ENCODE results near the gene FAM120B.

Gene FAM120B

GRCh38 chr6:170375661-170376060 lies 69.1 kb downstream of the FAM120B start:
- Histone ChIP-seq H3K27me3 (ENCODE audit: insufficient read depth, low read length) (no peaks in the 10 kb centered on the region), H2AFZ (ENCODE audit: low read length) (no peak overlapping the region), H3K27ac (ENCODE audit: low read depth, low read length, poor library complexity, severe bottlenecking) (no peak overlapping the region), H3K4me1 (ENCODE audit: insufficient read depth, low read length, severe bottlenecking) (peaks cover 20% of the 10 kb centered on the region), H3K36me3 (ENCODE audit: insufficient read depth, low read length) (no peaks in the 10 kb centered on the region), H4K20me1 (ENCODE audit: insufficient read depth, low read length) (no peaks in the 10 kb centered on the region), H3F3A (ENCODE audit: insufficient read depth, low read length) (no peaks in the 10 kb centered on the region), H3K9me3 (ENCODE audit: low read length) (no peaks in the 10 kb centered on the region), H3K4me2 (ENCODE audit: low read length) (no peak overlapping the region), H3K4me3 (ENCODE audit: low read depth, low read length, poor library complexity, severe bottlenecking) (no peak overlapping the region), H3K9ac (ENCODE audit: low read length) (no peak overlapping the region), H3K9me2 (ENCODE audit: low read depth, low read length) (no peaks in the 10 kb centered on the region), H3K79me2 (ENCODE audit: insufficient read depth, low read length) (no peaks in the 10 kb centered on the region)
- TF ChIP-seq EZH2 (IDR thresholded peaks at IDR 0.05; ENCODE audit: borderline replicate concordance, low read length), result no peak
- TF ChIP-seq, protein P1, sequence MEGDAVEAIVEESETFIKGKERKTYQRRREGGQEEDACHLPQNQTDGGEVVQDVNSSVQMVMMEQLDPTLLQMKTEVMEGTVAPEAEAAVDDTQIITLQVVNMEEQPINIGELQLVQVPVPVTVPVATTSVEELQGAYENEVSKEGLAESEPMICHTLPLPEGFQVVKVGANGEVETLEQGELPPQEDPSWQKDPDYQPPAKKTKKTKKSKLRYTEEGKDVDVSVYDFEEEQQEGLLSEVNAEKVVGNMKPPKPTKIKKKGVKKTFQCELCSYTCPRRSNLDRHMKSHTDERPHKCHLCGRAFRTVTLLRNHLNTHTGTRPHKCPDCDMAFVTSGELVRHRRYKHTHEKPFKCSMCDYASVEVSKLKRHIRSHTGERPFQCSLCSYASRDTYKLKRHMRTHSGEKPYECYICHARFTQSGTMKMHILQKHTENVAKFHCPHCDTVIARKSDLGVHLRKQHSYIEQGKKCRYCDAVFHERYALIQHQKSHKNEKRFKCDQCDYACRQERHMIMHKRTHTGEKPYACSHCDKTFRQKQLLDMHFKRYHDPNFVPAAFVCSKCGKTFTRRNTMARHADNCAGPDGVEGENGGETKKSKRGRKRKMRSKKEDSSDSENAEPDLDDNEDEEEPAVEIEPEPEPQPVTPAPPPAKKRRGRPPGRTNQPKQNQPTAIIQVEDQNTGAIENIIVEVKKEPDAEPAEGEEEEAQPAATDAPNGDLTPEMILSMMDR (IDR thresholded peaks at IDR 0.05; ENCODE audit: low read length), result no peak

DNA sequence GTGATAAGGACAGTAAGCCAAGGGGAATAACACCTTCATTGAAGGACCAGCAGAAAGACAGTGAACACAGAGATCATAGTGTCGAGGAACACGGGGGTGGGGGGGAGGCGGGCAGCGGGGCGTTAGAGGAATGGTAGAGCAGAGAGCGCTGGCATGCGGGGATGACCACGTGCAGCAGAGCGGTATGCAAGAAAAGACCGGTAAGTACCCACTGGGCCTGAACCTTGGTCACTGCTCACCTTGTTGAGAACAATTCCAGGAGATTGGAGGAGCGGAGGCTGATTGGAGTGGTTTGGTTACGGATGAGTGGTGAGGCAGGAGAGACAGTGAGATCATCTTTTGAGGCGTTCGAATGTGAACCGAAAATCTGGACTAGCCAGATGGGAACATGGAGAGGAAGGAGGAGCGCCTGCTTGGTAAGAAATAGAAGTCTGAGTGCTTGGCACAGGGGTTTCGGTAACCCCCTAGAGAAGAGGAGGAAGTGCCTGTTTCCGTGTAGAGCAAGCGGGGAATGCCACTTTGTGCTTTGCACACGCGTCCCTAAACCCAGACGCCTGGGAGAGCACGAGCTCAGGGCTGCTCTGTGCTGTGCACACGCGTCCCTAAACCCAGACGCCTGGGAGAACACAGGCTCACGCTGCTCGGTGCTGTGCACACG lies 70.0 kb downstream of the FAM120B start:
- no peak overlapping the region for H3K27ac ChIP-seq (ENCODE audit: low read depth, low read length, poor library complexity, severe bottlenecking)
- no peaks in the 10 kb centered on the region for H3F3A ChIP-seq (ENCODE audit: insufficient read depth, low read length)
- no peaks in the 10 kb centered on the region for H4K20me1 ChIP-seq (ENCODE audit: insufficient read depth, low read length)
- H2AFZ ChIP-seq (ENCODE audit: low read length), result no peak overlapping the region
- H3K9ac ChIP-seq (ENCODE audit: low read length), result no peak overlapping the region
- no peaks in the 10 kb centered on the region for H3K36me3 ChIP-seq (ENCODE audit: insufficient read depth, low read length)
- no peak overlapping the region for H3K4me2 ChIP-seq (ENCODE audit: low read length)
- H3K9me2 ChIP-seq (ENCODE audit: low read depth, low read length), result no peaks in the 10 kb centered on the region
- H3K27me3 ChIP-seq (ENCODE audit: insufficient read depth, low read length), result no peaks in the 10 kb centered on the region
- H3K4me3 ChIP-seq (ENCODE audit: low read depth, low read length, poor library complexity, severe bottlenecking), result no peak overlapping the region
- H3K79me2 ChIP-seq (ENCODE audit: insufficient read depth, low read length), result no peaks in the 10 kb centered on the region
- TF ChIP-seq, protein P1 (IDR thresholded peaks at IDR 0.05; ENCODE audit: low read length), result no peak
- TF ChIP-seq EZH2 (IDR thresholded peaks at IDR 0.05; ENCODE audit: borderline replicate concordance, low read length), result no peak
- H3K4me1 ChIP-seq (ENCODE audit: insufficient read depth, low read length, severe bottlenecking), result peaks cover 15% of the 10 kb centered on the region
- no peaks in the 10 kb centered on the region for H3K9me3 ChIP-seq (ENCODE audit: low read length)

- no peak for TF ChIP-seq EZH2 (IDR thresholded peaks at IDR 0.05; ENCODE audit: borderline replicate concordance, low read length)
- TF ChIP-seq, protein P1 (IDR thresholded peaks at IDR 0.05; ENCODE audit: low read length), result no peak
- no peak overlapping the region for H2AFZ ChIP-seq (ENCODE audit: low read length)
- no peak overlapping the region for H3K27ac ChIP-seq (ENCODE audit: low read depth, low read length, poor library complexity, severe bottlenecking)
- peaks cover 14% of the 10 kb centered on the region for H3K4me1 ChIP-seq (ENCODE audit: insufficient read depth, low read length, severe bottlenecking)
- no peaks in the 10 kb centered on the region for H3K27me3 ChIP-seq (ENCODE audit: insufficient read depth, low read length)
- H3K4me2 ChIP-seq (ENCODE audit: low read length), result peak overlapping the region; percentile 42
- no peaks in the 10 kb centered on the region for H3K9me3 ChIP-seq (ENCODE audit: low read length)
- no peak overlapping the region for H3K9ac ChIP-seq (ENCODE audit: low read length)
- peak overlapping the region; percentile 35 for H3K4me3 ChIP-seq (ENCODE audit: low read depth, low read length, poor library complexity, severe bottlenecking)
- H3K36me3 ChIP-seq (ENCODE audit: insufficient read depth, low read length), result no peaks in the 10 kb centered on the region
- no peaks in the 10 kb centered on the region for H3K9me2 ChIP-seq (ENCODE audit: low read depth, low read length)
- H3K79me2 ChIP-seq (ENCODE audit: insufficient read depth, low read length), result no peaks in the 10 kb centered on the region
- H4K20me1 ChIP-seq (ENCODE audit: insufficient read depth, low read length), result no peaks in the 10 kb centered on the region
- H3F3A ChIP-seq (ENCODE audit: insufficient read depth, low read length), result no peaks in the 10 kb centered on the region
These were observed 71.9 kb downstream of the FAM120B start for GRCh38 chr6:170378502-170378901.
